HG02678 (cell line): Measurements from ENCODE around the gene PLEKHA4.
"Not testable (repeated sequence)": the region's sequence is repeated elsewhere in the genome, so short reads cannot be mapped to it uniquely, and the experiment has no call there.

Experiments used
- ATAC-seq: cut with Tn5 transposase; IDR thresholded peaks from one replicate; pipeline ENCODE4 v1.9.1; 2021; ENCODE audit warnings: mild to moderate bottlenecking, moderate library complexity; ENCODE audit not compliant: unreplicated experiment

Gene PLEKHA4

GRCh38 chr19:48887861-48888612 lies 19.6 kb upstream of the PLEKHA4 start:
- no peak for ATAC-seq

GRCh38 chr19:48883726-48884125 lies 15.3 kb upstream of the PLEKHA4 start:
- ATAC-seq = no peak

- no peak for ATAC-seq
Observed at GRCh38 chr19:48881741-48882657, 13.6 kb upstream of the PLEKHA4 start.

- not testable (repeated sequence) for ATAC-seq
Observed at GRCh38 chr19:48879696-48880095, 11.3 kb upstream of the PLEKHA4 start.

- ATAC-seq = no peak
Observed at GRCh38 chr19:48879025-48879637, 10.7 kb upstream of the PLEKHA4 start.

- no peak for ATAC-seq
Observed at GRCh38 chr19:48878196-48879024, 10.0 kb upstream of the PLEKHA4 start.

GRCh38 chr19:48877855-48878195 lies 9.4 kb upstream of the PLEKHA4 start:
- no peak for ATAC-seq

GRCh38 chr19:48876043-48876981 lies 7.9 kb upstream of the PLEKHA4 start:
- not testable (repeated sequence) for ATAC-seq

GRCh38 chr19:48874303-48875135 lies 6.1 kb upstream of the PLEKHA4 start:
- no peak for ATAC-seq

GRCh38 chr19:48873476-48874302 lies 5.3 kb upstream of the PLEKHA4 start:
- no peak for ATAC-seq

- no peak for ATAC-seq
Observed at GRCh38 chr19:48872884-48873475, 4.6 kb upstream of the PLEKHA4 start.

GRCh38 chr19:48872182-48872883 lies 3.9 kb upstream of the PLEKHA4 start, which contains the start of gene PPP1R15A:
PPP1R15A (plus strand) TSS chr19:48872421; CDS start chr19:48873234, 813 bp downstream.
- peak; percentile 55 for ATAC-seq

- ATAC-seq = not testable (repeated sequence)
Observed at GRCh38 chr19:48871471-48872181, 3.2 kb upstream of the PLEKHA4 start.

GRCh38 chr19:48870048-48870447 lies 1.6 kb upstream of the PLEKHA4 start:
- ATAC-seq = no peak

GRCh38 chr19:48867746-48868113 lies 687 bp downstream of the PLEKHA4 start:
- no peak for ATAC-seq

GRCh38 chr19:48867123-48867745 lies 1.2 kb downstream of the PLEKHA4 start:
- no peak for ATAC-seq
